Kidney epithelial cell (primary cell): ENCODE results near the gene SIT1. TPM values are rescaled to one million over a fixed set of nuclear protein-coding genes. Genes with fewer than 3 reads are reported as not detected.
A peak's percentile ranks its signal among the peaks of the same experiment; 100 is the strongest.

Experiments
- DNase-seq: peaks from one replicate; pipeline ENCODE4 v3.0.0-alpha.2; 2010; ENCODE audit warnings: low read depth
- H3K27me3 ChIP-seq: 2 replicates; pipeline ENCODE4 v1.6.0; 2011; ENCODE audit warnings: low read length; ENCODE audit not compliant: control insufficient read depth, insufficient read depth
- H3K36me3 ChIP-seq: 2 replicates; pipeline ENCODE4 v1.5.1; 2011; ENCODE audit warnings: low read length; ENCODE audit not compliant: control insufficient read depth, insufficient read depth
- H3K4me3 ChIP-seq: 2 replicates; pipeline ENCODE4 v1.5.1; 2011; ENCODE audit warnings: low read depth, mild to moderate bottlenecking, control low read depth, low read length
- CTCF ChIP-seq: IDR thresholded peaks from 2 replicates; pipeline ENCODE4 v1.5.1; 2011; ENCODE audit warnings: mild to moderate bottlenecking, moderate library complexity, low read length, control low read depth, inconsistent platforms; ENCODE audit not compliant: insufficient read depth, poor library complexity, severe bottlenecking
- total RNA-seq: library from RNA; depleted of rRNA; stranded (reverse); fragments of >200 nt; gene quantifications from 2 replicates; pipeline ENCODE4 v1.2.3, GENCODE V29; 2015

The SIT1 gene
- total RNA-seq, 1 donor from 2014 or later, result not detected

GRCh38 chr9:35688558-35689541 lies 38.1 kb upstream of the SIT1 start:
- Histone ChIP-seq H3K27me3 (no peaks in the 10 kb centered on the region), H3K4me3 (peak overlapping the region; percentile 47), H3K36me3 (no peaks in the 10 kb centered on the region)
- peak; percentile 57 for DNase-seq
- TF ChIP-seq CTCF, result no peak

DNA sequence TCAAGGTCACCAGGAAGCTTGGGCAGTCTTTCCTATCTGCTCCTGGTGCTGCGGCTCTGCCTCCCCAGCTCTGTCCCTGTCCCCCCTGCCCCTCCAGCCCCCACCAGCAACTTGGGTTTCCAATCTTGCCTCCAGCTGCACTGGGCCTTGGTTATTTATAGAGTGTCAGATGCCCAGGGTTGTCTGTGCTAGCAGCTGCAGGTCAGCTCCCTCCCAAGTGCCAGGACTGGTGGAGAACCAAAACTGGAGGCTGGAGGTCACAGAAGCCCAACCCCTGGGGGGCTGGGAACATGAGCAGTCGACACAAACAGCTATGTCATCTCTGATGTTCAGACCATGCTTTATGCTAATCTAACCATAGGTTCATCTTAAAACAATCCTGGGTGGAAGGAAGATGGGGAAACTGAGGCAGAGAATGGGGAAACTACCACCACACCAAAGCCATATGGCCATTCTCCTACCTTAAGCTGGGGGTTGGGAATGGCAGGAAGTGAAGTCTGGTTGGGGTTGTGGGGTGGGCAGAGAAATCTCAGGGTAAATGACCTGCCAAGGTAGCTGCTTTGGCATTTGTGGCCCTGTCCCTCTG lies 37.3 kb upstream of the SIT1 start:
- no peak for DNase-seq
- Histone ChIP-seq H3K4me3 (peak overlapping the region; percentile 47), H3K36me3 (no peaks in the 10 kb centered on the region), H3K27me3 (no peaks in the 10 kb centered on the region)
- TF ChIP-seq CTCF, result no peak

DNA sequence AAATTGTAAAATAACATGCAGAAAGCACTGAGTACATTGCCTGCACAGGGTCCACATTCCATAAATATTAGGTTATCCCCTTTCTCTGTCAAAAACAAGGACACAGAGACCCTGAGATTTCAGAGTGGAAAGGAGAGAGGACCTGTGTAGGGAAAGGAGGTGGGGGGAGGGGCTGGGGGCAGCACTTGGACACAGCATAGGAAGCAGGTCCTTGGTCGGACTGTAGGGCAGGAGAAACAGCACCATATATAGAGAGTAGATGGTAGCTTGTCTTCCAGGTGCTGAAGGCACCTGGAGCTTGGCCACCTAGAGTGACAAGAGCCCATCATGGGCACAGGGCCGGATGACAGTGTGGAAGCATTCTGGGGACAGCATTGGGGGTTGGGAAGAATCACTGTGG lies 36.6 kb upstream of the SIT1 start:
- Histone ChIP-seq H3K27me3 (no peaks in the 10 kb centered on the region), H3K36me3 (peaks cover 2% of the 10 kb centered on the region), H3K4me3 (no peak overlapping the region)
- DNase-seq, result no peak
- TF ChIP-seq CTCF, result no peak

DNA sequence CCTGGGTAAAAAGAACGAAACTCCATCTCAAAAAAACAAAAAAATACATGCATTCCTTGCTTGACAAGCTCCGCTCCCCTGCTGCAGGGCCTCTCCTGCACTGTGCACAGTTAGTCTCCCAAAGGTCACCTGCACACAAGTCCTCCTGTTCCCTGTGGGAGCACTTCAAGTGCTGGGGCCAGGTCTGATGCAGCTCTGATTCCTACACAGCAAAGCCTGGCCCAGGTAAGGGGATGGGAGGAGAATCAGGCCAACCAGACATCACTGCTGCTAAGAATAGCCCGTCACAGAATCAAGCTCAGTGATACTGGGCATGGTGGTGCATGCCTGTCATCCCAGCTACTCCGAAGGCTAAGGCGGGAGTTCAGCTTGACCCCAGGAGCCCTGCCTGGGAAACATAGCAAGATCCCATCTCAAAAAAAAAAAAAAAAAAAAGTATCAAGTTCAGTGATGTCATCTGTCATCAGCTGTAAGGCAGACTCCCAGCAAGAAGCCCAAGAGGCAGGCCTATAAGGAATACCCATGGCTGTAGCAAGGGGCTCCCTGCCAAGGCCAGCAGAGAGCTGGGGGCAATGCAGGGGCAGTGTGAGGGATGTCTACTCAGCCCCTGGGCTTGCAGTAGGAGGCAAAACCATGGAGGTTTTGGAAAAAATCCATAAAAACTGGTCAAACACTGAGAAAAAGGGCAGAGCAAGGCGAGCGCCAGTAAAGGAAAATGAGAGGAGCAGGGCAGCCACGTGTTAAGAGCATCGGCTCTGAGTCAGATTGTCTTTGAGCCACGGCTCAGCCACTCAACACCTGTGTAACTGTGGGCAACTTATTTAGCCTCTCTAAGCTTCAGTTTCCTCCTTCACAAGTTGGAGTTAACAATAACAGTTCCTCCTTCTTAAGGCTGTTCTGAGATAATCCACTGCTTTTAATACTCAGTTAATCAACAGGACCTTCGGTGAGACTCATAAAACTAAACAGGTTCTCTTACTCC lies 35.8 kb upstream of the SIT1 start:
- Histone ChIP-seq H3K4me3 (no peak overlapping the region), H3K27me3 (no peaks in the 10 kb centered on the region), H3K36me3 (peaks cover 2% of the 10 kb centered on the region)
- DNase-seq, result no peak
- no peak for TF ChIP-seq CTCF

GRCh38 chr9:35685506-35685905 lies 34.8 kb upstream of the SIT1 start:
- Histone ChIP-seq H3K36me3 (peaks cover 2% of the 10 kb centered on the region), H3K4me3 (no peak overlapping the region), H3K27me3 (no peaks in the 10 kb centered on the region)
- no peak for DNase-seq
- no peak for TF ChIP-seq CTCF
